Measurements from ENCODE around the gene CATSPER3.

CATSPER3 gene

GRCh38 chr5:135015942-135016341 lies 48.2 kb downstream of the CATSPER3 start:
- Histone ChIP-seq H3K4me1 (ENCODE audit: control insufficient read depth, insufficient read depth, low read length) (peaks cover 34% of the 10 kb centered on the region), H3K36me3 (ENCODE audit: control insufficient read depth, insufficient read depth, low read length) (no peaks in the 10 kb centered on the region), H3K4me3 (ENCODE audit: low read length) (no peak overlapping the region), H3K9me3 (ENCODE audit: control insufficient read depth, low read length) (no peaks in the 10 kb centered on the region), H3K27me3 (ENCODE audit: control insufficient read depth, insufficient read depth, low read length) (no peaks in the 10 kb centered on the region), H3K9ac (ENCODE audit: low read length) (no peak overlapping the region)

- Histone ChIP-seq H3K9me3 (ENCODE audit: control insufficient read depth, low read length) (no peaks in the 10 kb centered on the region), H3K4me3 (ENCODE audit: low read length) (no peak overlapping the region), H3K27me3 (ENCODE audit: control insufficient read depth, insufficient read depth, low read length) (no peaks in the 10 kb centered on the region), H3K36me3 (ENCODE audit: control insufficient read depth, insufficient read depth, low read length) (no peaks in the 10 kb centered on the region), H3K4me1 (ENCODE audit: control insufficient read depth, insufficient read depth, low read length) (peaks cover 34% of the 10 kb centered on the region), H3K9ac (ENCODE audit: low read length) (no peak overlapping the region)
Measured at GRCh38 chr5:135016861-135017290, 49.2 kb downstream of the CATSPER3 start.

- Histone ChIP-seq H3K36me3 (ENCODE audit: control insufficient read depth, insufficient read depth, low read length) (no peaks in the 10 kb centered on the region), H3K27me3 (ENCODE audit: control insufficient read depth, insufficient read depth, low read length) (no peaks in the 10 kb centered on the region), H3K9ac (ENCODE audit: low read length) (no peak overlapping the region), H3K4me1 (ENCODE audit: control insufficient read depth, insufficient read depth, low read length) (peaks cover 32% of the 10 kb centered on the region), H3K4me3 (ENCODE audit: low read length) (no peak overlapping the region), H3K9me3 (ENCODE audit: control insufficient read depth, low read length) (no peaks in the 10 kb centered on the region)
Measured at GRCh38 chr5:135018457-135018856, 50.8 kb downstream of the CATSPER3 start.

- Histone ChIP-seq H3K36me3 (ENCODE audit: control insufficient read depth, insufficient read depth, low read length) (no peaks in the 10 kb centered on the region), H3K4me1 (ENCODE audit: control insufficient read depth, insufficient read depth, low read length) (peaks cover 24% of the 10 kb centered on the region), H3K27me3 (ENCODE audit: control insufficient read depth, insufficient read depth, low read length) (no peaks in the 10 kb centered on the region), H3K4me3 (ENCODE audit: low read length) (no peak overlapping the region), H3K9me3 (ENCODE audit: control insufficient read depth, low read length) (no peaks in the 10 kb centered on the region), H3K9ac (ENCODE audit: low read length) (no peak overlapping the region)
Measured at GRCh38 chr5:135019314-135019713, 51.6 kb downstream of the CATSPER3 start.

GRCh38 chr5:135020111-135020895 lies 52.6 kb downstream of the CATSPER3 start:
- Histone ChIP-seq H3K4me1 (ENCODE audit: control insufficient read depth, insufficient read depth, low read length) (peaks cover 19% of the 10 kb centered on the region), H3K36me3 (ENCODE audit: control insufficient read depth, insufficient read depth, low read length) (no peaks in the 10 kb centered on the region), H3K27me3 (ENCODE audit: control insufficient read depth, insufficient read depth, low read length) (no peaks in the 10 kb centered on the region)

GRCh38 chr5:135024956-135025729 lies 57.4 kb downstream of the CATSPER3 start:
- Histone ChIP-seq H3K4me1 (ENCODE audit: control insufficient read depth, insufficient read depth, low read length) (peaks cover 12% of the 10 kb centered on the region), H3K4me3 (ENCODE audit: low read length) (no peak overlapping the region), H3K36me3 (ENCODE audit: control insufficient read depth, insufficient read depth, low read length) (no peaks in the 10 kb centered on the region), H3K9ac (ENCODE audit: low read length) (no peak overlapping the region), H3K9me3 (ENCODE audit: control insufficient read depth, low read length) (no peaks in the 10 kb centered on the region), H3K27me3 (ENCODE audit: control insufficient read depth, insufficient read depth, low read length) (peaks cover 14% of the 10 kb centered on the region)

More at GRCh38 chr5:135020111-135020895, 52.6 kb downstream of the CATSPER3 start:
- no peak overlapping the region for H3K9ac ChIP-seq (ENCODE audit: low read length)
- H3K4me3 ChIP-seq (ENCODE audit: low read length), result no peak overlapping the region
- H3K9me3 ChIP-seq (ENCODE audit: control insufficient read depth, low read length), result no peaks in the 10 kb centered on the region

- peaks cover 22% of the 10 kb centered on the region for H3K27me3 ChIP-seq (ENCODE audit: control insufficient read depth, insufficient read depth, low read length)
- no peak overlapping the region for H3K4me3 ChIP-seq (ENCODE audit: low read length)
- no peak overlapping the region for H3K9ac ChIP-seq (ENCODE audit: low read length)
- H3K9me3 ChIP-seq (ENCODE audit: control insufficient read depth, low read length), result no peaks in the 10 kb centered on the region
- peaks cover 12% of the 10 kb centered on the region for H3K4me1 ChIP-seq (ENCODE audit: control insufficient read depth, insufficient read depth, low read length)
- H3K36me3 ChIP-seq (ENCODE audit: control insufficient read depth, insufficient read depth, low read length), result no peaks in the 10 kb centered on the region
Measured at GRCh38 chr5:135025730-135026644, 58.3 kb downstream of the CATSPER3 start.

GRCh38 chr5:135026645-135027265 lies 59.0 kb downstream of the CATSPER3 start:
- Histone ChIP-seq H3K9ac (ENCODE audit: low read length) (no peak overlapping the region), H3K4me1 (ENCODE audit: control insufficient read depth, insufficient read depth, low read length) (peaks cover 14% of the 10 kb centered on the region), H3K36me3 (ENCODE audit: control insufficient read depth, insufficient read depth, low read length) (no peaks in the 10 kb centered on the region), H3K27me3 (ENCODE audit: control insufficient read depth, insufficient read depth, low read length) (peaks cover 30% of the 10 kb centered on the region), H3K4me3 (ENCODE audit: low read length) (no peak overlapping the region), H3K9me3 (ENCODE audit: control insufficient read depth, low read length) (no peaks in the 10 kb centered on the region)

GRCh38 chr5:135027266-135027696 lies 59.6 kb downstream of the CATSPER3 start:
- H3K4me3 ChIP-seq (ENCODE audit: low read length), result no peak overlapping the region
- H3K4me1 ChIP-seq (ENCODE audit: control insufficient read depth, insufficient read depth, low read length), result peaks cover 16% of the 10 kb centered on the region
- H3K27me3 ChIP-seq (ENCODE audit: control insufficient read depth, insufficient read depth, low read length), result peaks cover 32% of the 10 kb centered on the region
- H3K9ac ChIP-seq (ENCODE audit: low read length), result no peak overlapping the region
- no peaks in the 10 kb centered on the region for H3K36me3 ChIP-seq (ENCODE audit: control insufficient read depth, insufficient read depth, low read length)
- H3K9me3 ChIP-seq (ENCODE audit: control insufficient read depth, low read length), result no peaks in the 10 kb centered on the region

GRCh38 chr5:135027697-135028615 lies 60.2 kb downstream of the CATSPER3 start:
- peaks cover 16% of the 10 kb centered on the region for H3K4me1 ChIP-seq (ENCODE audit: control insufficient read depth, insufficient read depth, low read length)
- no peaks in the 10 kb centered on the region for H3K36me3 ChIP-seq (ENCODE audit: control insufficient read depth, insufficient read depth, low read length)
- H3K27me3 ChIP-seq (ENCODE audit: control insufficient read depth, insufficient read depth, low read length), result peaks cover 32% of the 10 kb centered on the region

More at GRCh38 chr5:135027697-135028615, 60.2 kb downstream of the CATSPER3 start:
- H3K4me3 ChIP-seq (ENCODE audit: low read length), result no peak overlapping the region
- peak overlapping the region; percentile 15 for H3K9ac ChIP-seq (ENCODE audit: low read length)
- no peaks in the 10 kb centered on the region for H3K9me3 ChIP-seq (ENCODE audit: control insufficient read depth, low read length)

Data from mucosa of stomach (tissue), 1 donor.